DMS53 treated with DMSO at 0.1 percent for 48 hours (cell line): Measurements from ENCODE around the gene ZNF219.

ENCODE experiments used
- DNase-seq: peaks from one replicate; lab custom pipeline; 2025; ENCODE audit not compliant: unreplicated experiment; lab: John Stamatoyannopoulos, UW

The ZNF219 gene

DNA sequence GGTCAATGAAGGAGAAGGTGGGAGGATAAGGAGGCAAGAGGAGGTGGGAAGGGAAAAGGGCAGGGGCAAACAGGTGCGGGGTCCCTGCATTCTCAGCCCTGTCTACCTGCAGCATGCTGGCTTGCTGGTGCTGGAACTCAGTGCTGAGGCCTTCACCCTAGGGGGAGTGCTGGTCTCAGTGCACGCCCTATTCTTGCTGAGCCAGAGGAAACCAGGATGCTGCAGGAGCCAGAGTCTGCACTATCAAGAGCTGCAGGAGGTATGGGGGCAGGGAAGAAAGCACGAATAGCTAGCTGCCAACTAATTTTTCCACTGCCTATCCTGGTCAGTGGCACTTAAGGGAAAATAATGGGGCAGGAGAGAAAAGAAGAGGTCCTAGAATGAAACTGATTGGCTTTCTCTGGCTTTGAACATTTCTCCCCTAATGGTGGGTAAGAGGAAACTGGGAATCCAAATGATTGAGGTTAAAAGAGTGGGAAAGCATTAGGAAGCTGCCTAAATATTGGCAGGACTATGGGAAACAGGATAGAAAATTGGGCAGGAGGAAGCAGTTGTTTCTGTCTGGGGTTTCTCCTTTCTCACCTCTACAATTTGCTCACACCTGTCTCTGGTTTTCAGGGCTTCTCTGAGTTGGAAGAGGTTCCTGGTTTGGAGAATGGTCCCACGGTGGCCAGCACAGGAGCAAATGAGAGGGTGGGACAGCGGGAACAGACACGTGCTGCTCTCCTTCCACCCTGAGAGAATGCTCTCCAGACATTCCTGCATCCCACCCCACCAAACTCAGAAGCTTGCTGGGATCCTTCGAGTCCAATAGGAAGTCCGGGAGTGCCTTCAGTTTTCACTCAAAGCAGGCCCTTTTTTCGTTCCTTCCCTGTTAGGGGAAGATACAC lies 4.3 kb upstream of the ZNF219 start:
- DNase-seq = no peak

DNA sequence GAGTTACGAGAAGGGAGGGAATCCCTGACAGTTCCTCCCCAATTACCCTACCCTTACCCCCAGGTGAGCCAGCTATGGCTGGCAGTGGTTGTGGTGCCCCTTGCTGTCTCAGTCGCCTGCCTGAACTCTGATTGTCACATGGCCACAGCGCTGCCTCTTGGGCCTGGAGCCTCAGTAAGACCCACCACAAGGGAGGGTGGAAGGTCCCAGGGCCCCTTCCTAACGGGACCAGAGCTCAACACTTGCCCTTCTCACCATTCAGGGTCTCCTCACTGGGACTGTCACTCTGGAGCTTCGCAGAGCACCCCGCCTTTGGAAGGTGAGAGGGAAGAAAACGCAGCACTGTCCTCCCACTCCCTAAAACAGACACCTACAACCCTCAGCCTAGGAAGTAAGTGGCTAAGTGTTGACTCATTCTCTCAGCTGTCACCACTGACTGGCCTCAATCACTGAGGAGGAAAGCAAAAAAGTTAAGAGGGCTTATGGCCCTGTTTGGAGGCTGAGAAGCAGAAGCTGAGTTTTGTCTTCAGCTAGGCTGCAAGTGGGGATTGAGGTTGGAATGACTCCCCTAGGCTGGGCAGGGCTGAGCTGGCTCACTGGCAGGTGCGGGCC lies 3.5 kb upstream of the ZNF219 start:
- no peak for DNase-seq

- DNase-seq = no peak
These were observed 2.5 kb upstream of the ZNF219 start, which contains the start of gene TMEM253 for GRCh38 chr14:21100931-21101330. Gene TMEM253 (plus strand): TSS chr14:21101066. CDS start chr14:21101344, 278 bp downstream.

DNA sequence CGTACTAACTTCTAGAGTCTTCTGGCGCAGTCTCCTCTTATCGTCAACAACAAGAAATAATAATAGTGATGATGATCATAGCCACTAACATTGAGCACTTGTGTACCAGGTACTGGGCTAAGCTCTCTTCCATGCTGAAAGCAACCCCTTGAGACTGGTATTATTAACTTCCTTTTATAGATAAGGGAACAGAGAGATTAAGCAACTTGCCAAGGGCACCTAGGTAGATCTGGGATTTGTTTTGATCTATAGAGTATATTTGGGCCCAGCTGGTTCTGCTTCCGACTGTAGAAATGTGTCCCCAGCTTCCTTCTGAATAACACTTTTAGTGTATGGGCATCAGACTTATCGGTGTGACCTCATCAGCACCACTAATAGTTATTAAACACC lies 1.1 kb upstream of the ZNF219 start:
- DNase-seq = no peak

GRCh38 chr14:21098892-21099595 lies 589 bp upstream of the ZNF219 start:
- no peak for DNase-seq

DNA sequence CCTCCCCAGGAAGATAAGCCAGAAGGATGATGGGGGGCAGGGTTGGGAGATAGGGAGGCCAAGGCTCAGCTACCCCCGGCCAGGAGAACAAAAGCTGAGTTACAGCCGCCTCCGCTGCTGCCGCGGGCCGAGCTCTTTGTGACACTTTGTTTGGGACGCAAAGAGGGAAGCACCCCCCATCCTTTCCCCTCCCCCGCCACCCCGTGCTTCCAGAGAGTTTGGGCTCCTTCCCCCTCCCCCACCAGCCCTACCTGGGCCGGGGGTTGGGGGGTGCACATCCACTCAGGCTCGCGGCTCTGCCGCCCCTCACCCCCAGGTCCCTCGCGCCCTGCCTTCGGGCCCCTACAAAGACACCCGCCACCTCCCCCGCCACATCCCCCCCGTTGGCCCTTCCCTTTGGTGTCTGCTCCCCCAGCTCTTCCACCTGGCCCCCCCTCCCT lies 799 bp downstream of the ZNF219 start:
- no peak for DNase-seq

DNA sequence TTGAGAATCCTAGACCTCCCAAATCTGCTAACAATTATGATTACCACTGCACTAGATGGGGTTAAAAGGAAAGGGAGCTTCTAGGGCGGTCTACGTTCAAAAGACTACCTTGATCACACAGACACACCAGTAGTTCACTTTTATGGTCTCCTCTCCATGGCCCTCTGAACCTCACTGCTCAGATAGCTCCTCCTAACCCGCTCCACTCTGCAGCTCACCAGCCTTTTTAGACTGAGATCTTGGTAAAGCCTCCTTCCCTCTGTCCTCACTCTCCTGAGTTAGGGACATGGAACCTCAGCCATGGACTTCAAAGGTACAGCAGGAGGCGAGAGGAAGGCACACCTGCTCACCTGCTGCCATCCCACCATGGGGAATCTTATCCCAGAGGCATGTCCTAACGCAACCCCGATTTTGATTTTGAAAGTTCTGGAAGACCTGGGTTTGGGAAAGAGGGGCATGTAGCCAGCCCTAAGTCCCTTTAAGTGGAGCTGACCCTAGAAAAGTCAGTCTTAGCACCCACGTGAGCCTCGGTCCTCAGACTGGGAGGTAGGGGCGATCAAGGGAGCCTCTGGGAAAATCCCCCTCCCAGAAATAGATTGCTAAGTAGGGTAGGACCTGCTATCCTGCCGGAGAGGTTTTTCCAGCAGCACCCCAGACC lies 1.3 kb downstream of the ZNF219 start:
- DNase-seq = no peak

DNA sequence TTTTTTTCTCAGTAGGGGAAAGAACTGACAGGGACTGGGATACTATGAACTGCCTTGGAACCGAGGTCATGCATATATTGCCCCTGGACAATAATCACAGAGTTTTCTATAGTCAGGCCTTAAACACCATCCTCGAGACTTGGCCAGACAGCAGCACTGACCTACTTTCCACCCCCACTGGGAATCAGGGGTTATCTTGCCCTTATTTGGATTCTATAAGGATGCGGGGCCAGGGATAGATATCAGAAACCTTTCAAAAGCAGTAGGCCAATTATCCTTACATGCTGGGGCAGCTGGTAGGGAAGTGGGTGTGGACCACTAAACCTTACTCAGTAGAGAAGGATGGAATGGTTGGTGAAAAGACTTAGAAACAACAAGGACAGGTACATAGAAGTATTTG lies 2.0 kb downstream of the ZNF219 start:
- no peak for DNase-seq

GRCh38 chr14:21095430-21096205 lies 2.8 kb downstream of the ZNF219 start:
- DNase-seq = no peak

GRCh38 chr14:21093769-21094681 lies 4.4 kb downstream of the ZNF219 start:
- DNase-seq = no peak

- DNase-seq = no peak
These were observed 5.4 kb downstream of the ZNF219 start for GRCh38 chr14:21093018-21093417.

DNA sequence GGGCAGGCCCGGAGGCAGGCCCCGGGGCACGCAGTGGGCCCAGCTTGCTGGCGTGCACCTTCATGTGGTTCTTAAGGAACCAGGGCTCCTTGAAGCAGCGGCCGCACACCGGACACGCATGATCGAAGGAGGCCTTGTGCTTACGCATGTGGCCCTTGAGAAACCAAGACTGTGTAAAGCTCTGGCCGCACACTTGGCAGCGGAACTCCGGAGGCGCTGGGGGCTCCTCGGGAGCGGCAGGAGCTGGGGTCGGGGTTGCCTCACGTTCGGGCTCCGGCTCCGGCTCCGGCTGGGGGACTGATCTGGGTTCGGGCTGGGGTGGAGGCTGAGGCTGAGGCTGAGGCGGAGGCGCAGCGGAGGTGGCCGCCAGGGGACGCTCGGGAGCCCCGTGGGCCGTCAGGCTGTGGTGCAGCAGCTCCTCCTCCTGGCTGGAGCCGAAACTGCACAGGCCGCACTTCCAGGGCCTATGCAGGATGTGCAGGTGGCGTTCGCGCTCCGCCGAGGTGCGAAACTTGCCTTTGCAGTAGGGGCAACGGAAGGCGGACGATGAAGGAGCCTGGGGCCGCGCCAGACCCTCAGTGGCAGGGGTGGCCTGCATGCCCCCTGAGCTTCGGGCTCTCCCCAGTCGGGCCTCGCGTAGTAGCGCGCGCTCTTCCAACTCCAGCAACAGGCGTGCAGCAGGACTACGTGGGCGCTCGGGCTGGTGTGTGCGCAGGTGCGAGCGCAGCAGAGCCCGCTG lies 6.0 kb downstream of the ZNF219 start:
- DNase-seq = no peak

- no peak for DNase-seq
These were observed 6.6 kb downstream of the ZNF219 start for GRCh38 chr14:21091821-21092272.

- DNase-seq = no peak
These were observed 7.4 kb downstream of the ZNF219 start for GRCh38 chr14:21090940-21091663.

DNA sequence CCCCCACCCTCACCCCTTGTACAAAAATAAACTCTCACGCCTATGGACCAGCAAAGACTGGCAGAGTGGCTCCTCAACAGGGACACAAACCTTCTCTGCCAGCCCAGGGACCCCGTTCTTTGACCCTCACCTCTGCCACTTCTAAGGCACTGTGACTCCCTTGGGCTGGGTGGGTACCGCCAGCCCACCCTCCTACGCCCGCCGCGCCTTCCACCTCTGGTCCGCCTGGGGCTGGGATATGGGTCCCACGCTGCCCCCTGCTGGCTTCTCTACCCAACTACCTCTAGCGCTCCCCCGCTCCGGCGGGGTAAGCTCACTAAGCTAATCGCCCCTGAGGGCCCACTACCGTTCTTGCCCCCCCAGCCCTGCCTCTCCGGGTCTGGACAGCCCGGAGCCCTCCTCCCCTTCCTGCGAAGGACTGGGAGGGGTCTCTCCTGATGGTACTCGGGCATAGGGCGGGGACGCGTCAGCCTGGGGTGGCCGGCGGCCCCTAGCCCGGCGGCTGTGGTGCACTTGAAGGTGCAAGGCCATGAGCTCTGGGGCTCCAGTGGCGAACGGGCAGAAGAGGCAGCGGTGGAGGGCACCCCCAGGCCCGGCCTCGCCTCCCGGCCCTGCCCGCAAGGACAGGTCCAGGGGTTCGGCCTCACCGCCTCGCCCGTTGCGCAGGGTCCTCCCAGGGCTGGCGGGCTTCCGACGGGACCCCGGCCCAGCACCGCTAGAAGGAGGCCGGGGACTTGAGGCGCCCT lies 8.1 kb downstream of the ZNF219 start:
- DNase-seq = no peak

- no peak for DNase-seq
These were observed 8.6 kb downstream of the ZNF219 start for GRCh38 chr14:21089877-21090193.

DNA sequence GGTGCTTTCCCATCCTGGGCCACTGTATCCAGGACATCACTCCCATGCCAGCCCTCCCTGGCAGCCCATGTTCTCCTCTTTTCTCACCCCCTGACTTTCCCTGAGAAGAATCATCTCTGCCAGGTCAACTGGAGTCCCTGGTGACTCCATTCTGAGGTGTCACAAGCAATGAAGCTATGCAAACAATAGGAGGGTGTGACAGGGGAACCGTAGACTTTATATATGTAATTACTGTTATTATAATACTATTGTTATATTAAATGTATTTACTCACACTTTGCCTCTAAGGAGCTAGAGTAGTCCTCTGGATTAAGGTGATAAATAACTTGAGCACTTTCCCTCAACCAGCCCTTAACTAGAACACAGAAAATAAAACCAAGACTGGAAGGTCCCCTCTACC lies 9.2 kb downstream of the ZNF219 start:
- no peak for DNase-seq

DNA sequence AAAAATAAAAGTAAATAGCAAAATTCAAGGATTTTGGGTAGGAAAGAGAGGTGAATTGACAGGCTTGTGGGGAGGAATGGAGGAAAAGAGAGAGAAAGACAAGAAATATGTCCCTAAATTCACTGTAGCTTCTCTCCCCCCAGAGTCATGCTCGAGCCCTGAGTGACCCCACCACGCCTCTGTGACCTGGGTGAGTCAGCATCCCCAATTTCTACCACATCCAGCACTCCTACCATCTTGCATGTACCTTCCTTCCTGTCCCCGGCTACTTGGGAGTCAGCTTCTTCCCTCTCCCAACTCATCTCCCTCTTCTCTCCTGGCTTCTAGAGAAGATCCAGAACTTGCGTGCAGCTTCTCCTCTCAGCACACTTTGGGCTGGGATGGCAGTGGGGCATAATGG lies 9.8 kb downstream of the ZNF219 start:
- no peak for DNase-seq
